Activated naive CD4-positive, alpha-beta T cell treated with anti-CD3 and anti-CD28 coated beads for 36 hours (primary cell): ENCODE results near the gene INVS. TPM values are rescaled to one million over a fixed set of nuclear protein-coding genes. Genes with fewer than 3 reads are reported as not detected.

Experiments
- CTCF ChIA-PET: fragments of 350-600 bp; sonication (Branson Sonifier 250); formaldehyde crosslinking; loops from one replicate; lab custom pipeline; 2021; ENCODE audit warnings: antibody characterized with exemption; lab: Charles Lee
- DNase-seq: peaks from one replicate; pipeline ENCODE4 v3.0.0-alpha.2; 2020
- H3K27ac Mint-ChIP-seq: one replicate; pipeline ENCODE4 v1.8.0; 2021; ENCODE audit warnings: mild to moderate bottlenecking, mixed read lengths
- H3K27me3 Mint-ChIP-seq: one replicate; pipeline ENCODE4 v1.8.0; 2021; ENCODE audit warnings: low read depth, mixed read lengths
- H3K36me3 Mint-ChIP-seq: one replicate; pipeline ENCODE4 v1.8.0; 2021; ENCODE audit warnings: low read depth, mixed read lengths
- H3K4me1 Mint-ChIP-seq: one replicate; pipeline ENCODE4 v1.8.0; 2021; ENCODE audit warnings: low read depth, mixed read lengths
- H3K4me3 Mint-ChIP-seq: one replicate; pipeline ENCODE4 v1.8.0; 2021; ENCODE audit warnings: mild to moderate bottlenecking, moderate library complexity, mixed read lengths
- H3K9me3 Mint-ChIP-seq: one replicate; pipeline ENCODE4 v1.8.0; 2021; ENCODE audit warnings: mixed read lengths
- intact Hi-C: fragments of 100-400 bp; cut with micrococcal nuclease; formaldehyde crosslinking; loops from one replicate; pipeline ENCODE4 v1.15.1; 2023
- total RNA-seq, 2 experiments: library from RNA; stranded (reverse); gene quantifications; one replicate each; pipeline ENCODE4 v1.2.3, GENCODE V29; 2021

Gene INVS
- total RNA-seq, 2 experiments from 2014 or later, result 5.7 to 7.3 TPM

- Mint-ChIP-seq H3K9me3 (no peaks in the 10 kb centered on the region), H3K27me3 (no peaks in the 10 kb centered on the region), H3K36me3 (peaks cover 11% of the 10 kb centered on the region), H3K27ac (no peak overlapping the region), H3K4me1 (peaks cover 11% of the 10 kb centered on the region), H3K4me3 (no peak overlapping the region)
- CTCF ChIA-PET, result interaction anchor here (1.1 kb wide), 1 partner anchor 279 kb away, joined by 3 read pairs; no protein-coding TSS in a partner anchor
- intact Hi-C loops, result no loop called here
- peak; percentile 9 for DNase-seq
These were observed 5.3 kb downstream of the INVS start for GRCh38 chr9:100104314-100104713.

GRCh38 chr9:100105861-100106260 lies 6.8 kb downstream of the INVS start:
- Mint-ChIP-seq H3K36me3 (peaks cover 11% of the 10 kb centered on the region), H3K9me3 (no peaks in the 10 kb centered on the region), H3K27me3 (no peaks in the 10 kb centered on the region), H3K4me1 (peaks cover 6% of the 10 kb centered on the region), H3K27ac (no peak overlapping the region), H3K4me3 (no peak overlapping the region)
- CTCF ChIA-PET, result no interaction called here
- intact Hi-C loops, result no loop called here
- peak; percentile 9 for DNase-seq

- Mint-ChIP-seq H3K36me3 (peaks cover 8% of the 10 kb centered on the region), H3K4me1 (peaks cover 6% of the 10 kb centered on the region), H3K9me3 (no peaks in the 10 kb centered on the region), H3K27ac (no peak overlapping the region), H3K4me3 (no peak overlapping the region), H3K27me3 (no peaks in the 10 kb centered on the region)
- DNase-seq, result no peak
- intact Hi-C loops, result no loop called here
- CTCF ChIA-PET, result no interaction called here
These were observed 7.6 kb downstream of the INVS start for GRCh38 chr9:100106616-100107015.

- H3K27ac Mint-ChIP-seq, result no peak overlapping the region
- no peak overlapping the region for H3K4me3 Mint-ChIP-seq
- peaks cover 10% of the 10 kb centered on the region for H3K4me1 Mint-ChIP-seq
- no peaks in the 10 kb centered on the region for H3K9me3 Mint-ChIP-seq
- CTCF ChIA-PET, result no interaction called here
- H3K36me3 Mint-ChIP-seq, result peaks cover 6% of the 10 kb centered on the region
- H3K27me3 Mint-ChIP-seq, result no peaks in the 10 kb centered on the region
- intact Hi-C loops, result no loop called here
- DNase-seq, result no peak
These were observed 9.5 kb downstream of the INVS start for GRCh38 chr9:100108559-100108958.

GRCh38 chr9:100111235-100111634 lies 12.2 kb downstream of the INVS start:
- peaks cover 7% of the 10 kb centered on the region for H3K36me3 Mint-ChIP-seq
- peaks cover 4% of the 10 kb centered on the region for H3K4me1 Mint-ChIP-seq
- no peak overlapping the region for H3K27ac Mint-ChIP-seq
- H3K27me3 Mint-ChIP-seq, result no peaks in the 10 kb centered on the region
- H3K4me3 Mint-ChIP-seq, result no peak overlapping the region
- CTCF ChIA-PET, result no interaction called here
- intact Hi-C loops, result no loop called here
- no peak for DNase-seq
- H3K9me3 Mint-ChIP-seq, result peaks cover 4% of the 10 kb centered on the region

GRCh38 chr9:100112677-100113336 lies 13.8 kb downstream of the INVS start:
- intact Hi-C loops, result no loop called here
- Mint-ChIP-seq H3K27ac (no peak overlapping the region), H3K36me3 (peaks cover 7% of the 10 kb centered on the region), H3K4me3 (no peak overlapping the region), H3K27me3 (no peaks in the 10 kb centered on the region), H3K9me3 (peaks cover 4% of the 10 kb centered on the region), H3K4me1 (peaks cover 4% of the 10 kb centered on the region)
- CTCF ChIA-PET, result interaction anchor here (0.7 to 1.4 kb wide), 2 partner anchors 83 to 85 kb away, joined by 3 to 4 read pairs; no protein-coding TSS in a partner anchor
- DNase-seq, result no peak

GRCh38 chr9:100117316-100117715 lies 18.3 kb downstream of the INVS start:
- no peak overlapping the region for H3K27ac Mint-ChIP-seq
- CTCF ChIA-PET, result no interaction called here
- peaks cover 4% of the 10 kb centered on the region for H3K9me3 Mint-ChIP-seq
- H3K4me3 Mint-ChIP-seq, result no peak overlapping the region
- H3K4me1 Mint-ChIP-seq, result peaks cover 20% of the 10 kb centered on the region
- no peaks in the 10 kb centered on the region for H3K27me3 Mint-ChIP-seq
- no peak for DNase-seq
- intact Hi-C loops, result no loop called here
- H3K36me3 Mint-ChIP-seq, result peaks cover 12% of the 10 kb centered on the region

- intact Hi-C loops, result loop anchor here (1.0 kb wide), 1 partner anchor 37 kb away; no protein-coding TSS in a partner anchor
- no peak overlapping the region for H3K4me3 Mint-ChIP-seq
- H3K27ac Mint-ChIP-seq, result no peak overlapping the region
- DNase-seq, result no peak
- CTCF ChIA-PET, result interaction anchor here (0.6 kb wide), 1 partner anchor 939 kb away, joined by 3 read pairs; no protein-coding TSS in a partner anchor
- H3K36me3 Mint-ChIP-seq, result peaks cover 11% of the 10 kb centered on the region
- H3K27me3 Mint-ChIP-seq, result no peaks in the 10 kb centered on the region
- peaks cover 16% of the 10 kb centered on the region for H3K4me1 Mint-ChIP-seq
- peaks cover 3% of the 10 kb centered on the region for H3K9me3 Mint-ChIP-seq
These were observed 21.2 kb downstream of the INVS start for GRCh38 chr9:100120286-100120685.

GRCh38 chr9:100125236-100125635 lies 26.2 kb downstream of the INVS start:
- H3K36me3 Mint-ChIP-seq, result peaks cover 17% of the 10 kb centered on the region
- CTCF ChIA-PET, result no interaction called here
- no peak overlapping the region for H3K4me3 Mint-ChIP-seq
- H3K4me1 Mint-ChIP-seq, result peaks cover 11% of the 10 kb centered on the region
- H3K9me3 Mint-ChIP-seq, result no peaks in the 10 kb centered on the region
- DNase-seq, result no peak
- H3K27ac Mint-ChIP-seq, result no peak overlapping the region
- no peaks in the 10 kb centered on the region for H3K27me3 Mint-ChIP-seq
- intact Hi-C loops, result no loop called here

- Mint-ChIP-seq H3K27ac (no peak overlapping the region), H3K4me1 (peaks cover 4% of the 10 kb centered on the region), H3K9me3 (no peaks in the 10 kb centered on the region), H3K4me3 (no peak overlapping the region), H3K27me3 (no peaks in the 10 kb centered on the region), H3K36me3 (peaks cover 15% of the 10 kb centered on the region)
- DNase-seq, result no peak
- intact Hi-C loops, result no loop called here
- CTCF ChIA-PET, result no interaction called here
These were observed 26.9 kb downstream of the INVS start for GRCh38 chr9:100125910-100126309.

GRCh38 chr9:100126423-100126822 lies 27.4 kb downstream of the INVS start:
- no peaks in the 10 kb centered on the region for H3K27me3 Mint-ChIP-seq
- no peak for DNase-seq
- H3K4me3 Mint-ChIP-seq, result no peak overlapping the region
- H3K4me1 Mint-ChIP-seq, result peaks cover 2% of the 10 kb centered on the region
- intact Hi-C loops, result no loop called here
- peaks cover 15% of the 10 kb centered on the region for H3K36me3 Mint-ChIP-seq
- CTCF ChIA-PET, result no interaction called here
- no peaks in the 10 kb centered on the region for H3K9me3 Mint-ChIP-seq
- H3K27ac Mint-ChIP-seq, result no peak overlapping the region

- intact Hi-C loops, result no loop called here
- H3K27ac Mint-ChIP-seq, result no peak overlapping the region
- no peak overlapping the region for H3K4me3 Mint-ChIP-seq
These were observed 30.7 kb downstream of the INVS start for GRCh38 chr9:100129772-100130171.

GRCh38 chr9:100131216-100131615 lies 32.2 kb downstream of the INVS start:
- no peaks in the 10 kb centered on the region for H3K4me1 Mint-ChIP-seq
- H3K4me3 Mint-ChIP-seq, result no peak overlapping the region
- H3K9me3 Mint-ChIP-seq, result no peaks in the 10 kb centered on the region
- H3K36me3 Mint-ChIP-seq, result peaks cover 20% of the 10 kb centered on the region
- no peak overlapping the region for H3K27ac Mint-ChIP-seq
- DNase-seq, result no peak
- H3K27me3 Mint-ChIP-seq, result no peaks in the 10 kb centered on the region
- CTCF ChIA-PET, result no interaction called here
- intact Hi-C loops, result no loop called here

More at GRCh38 chr9:100129772-100130171, 30.7 kb downstream of the INVS start:
- Mint-ChIP-seq H3K9me3 (no peaks in the 10 kb centered on the region), H3K27me3 (no peaks in the 10 kb centered on the region), H3K36me3 (peaks cover 24% of the 10 kb centered on the region), H3K4me1 (peaks cover 2% of the 10 kb centered on the region)
- no peak for DNase-seq
- CTCF ChIA-PET, result no interaction called here
